GM19395 (cell line): ENCODE results near the gene AHR.

ENCODE experiments used
- ATAC-seq: cut with Tn5 transposase; IDR thresholded peaks from one replicate; pipeline ENCODE4 v1.9.1; 2021; ENCODE audit warnings: mild to moderate bottlenecking, moderate library complexity; ENCODE audit not compliant: unreplicated experiment

The AHR gene

GRCh38 chr7:17302575-17303142, 4.2 kb downstream of the AHR start:
- ATAC-seq: peak; percentile 35

- no peak for ATAC-seq
Measured at GRCh38 chr7:17304926-17305325, 6.5 kb downstream of the AHR start.

GRCh38 chr7:17305387-17306171, 7.1 kb downstream of the AHR start:
- ATAC-seq: no peak

- ATAC-seq: no peak
Measured at GRCh38 chr7:17307000-17307399, 8.5 kb downstream of the AHR start.

GRCh38 chr7:17307558-17307957, 9.1 kb downstream of the AHR start:
- ATAC-seq: no peak

- ATAC-seq: no peak
Measured at GRCh38 chr7:17307969-17308648, 9.7 kb downstream of the AHR start.

GRCh38 chr7:17311194-17311593, 12.7 kb downstream of the AHR start:
- no peak for ATAC-seq

- ATAC-seq: no peak
Measured at GRCh38 chr7:17311952-17312351, 13.5 kb downstream of the AHR start.

- no peak for ATAC-seq
Measured at GRCh38 chr7:17312641-17313040, 14.2 kb downstream of the AHR start.

GRCh38 chr7:17313194-17313593, 14.7 kb downstream of the AHR start:
- no peak for ATAC-seq

- ATAC-seq: peak; percentile 78
Measured at GRCh38 chr7:17315974-17316373, 17.5 kb downstream of the AHR start.

- no peak for ATAC-seq
Measured at GRCh38 chr7:17318146-17318545, 19.7 kb downstream of the AHR start.

GRCh38 chr7:17319164-17320101, 21.0 kb downstream of the AHR start:
- ATAC-seq: no peak

- no peak for ATAC-seq
Measured at GRCh38 chr7:17320102-17320497, 21.6 kb downstream of the AHR start.

- ATAC-seq: no peak
Measured at GRCh38 chr7:17320657-17321056, 22.2 kb downstream of the AHR start.

- no peak for ATAC-seq
Measured at GRCh38 chr7:17325364-17325763, 26.9 kb downstream of the AHR start.

- ATAC-seq: no peak
Measured at GRCh38 chr7:17326378-17326777, 27.9 kb downstream of the AHR start.

- ATAC-seq: no peak
Measured at GRCh38 chr7:17328641-17329040, 30.2 kb downstream of the AHR start.

GRCh38 chr7:17329440-17329839, 31.0 kb downstream of the AHR start:
- no peak for ATAC-seq

GRCh38 chr7:17331891-17332501, 33.5 kb downstream of the AHR start:
- no peak for ATAC-seq

GRCh38 chr7:17333221-17333620, 34.8 kb downstream of the AHR start:
- ATAC-seq: no peak
